ENCODE data around the gene SUGT1.
"Not testable (repeated sequence)": the region's sequence is repeated elsewhere in the genome, so short reads cannot be mapped to it uniquely, and the experiment has no call there.

GRCh38 chr13:52708266-52708665 lies 55.6 kb downstream of the SUGT1 start:
- not testable (repeated sequence) for TF ChIP-seq CTCF (IDR thresholded peaks at IDR 0.05; ENCODE audit: borderline replicate concordance, extremely low read depth, low read length, poor library complexity, severe bottlenecking); EZH2 (IDR thresholded peaks at IDR 0.05; ENCODE audit: borderline replicate concordance, low read depth, low read length, severe bottlenecking)

All from DND-41 (cell line).